ENCODE measurements around the gene TTF1. TPM values are rescaled to one million over a fixed set of nuclear protein-coding genes. Genes with fewer than 3 reads are reported as not detected.

The TTF1 gene, protein sequence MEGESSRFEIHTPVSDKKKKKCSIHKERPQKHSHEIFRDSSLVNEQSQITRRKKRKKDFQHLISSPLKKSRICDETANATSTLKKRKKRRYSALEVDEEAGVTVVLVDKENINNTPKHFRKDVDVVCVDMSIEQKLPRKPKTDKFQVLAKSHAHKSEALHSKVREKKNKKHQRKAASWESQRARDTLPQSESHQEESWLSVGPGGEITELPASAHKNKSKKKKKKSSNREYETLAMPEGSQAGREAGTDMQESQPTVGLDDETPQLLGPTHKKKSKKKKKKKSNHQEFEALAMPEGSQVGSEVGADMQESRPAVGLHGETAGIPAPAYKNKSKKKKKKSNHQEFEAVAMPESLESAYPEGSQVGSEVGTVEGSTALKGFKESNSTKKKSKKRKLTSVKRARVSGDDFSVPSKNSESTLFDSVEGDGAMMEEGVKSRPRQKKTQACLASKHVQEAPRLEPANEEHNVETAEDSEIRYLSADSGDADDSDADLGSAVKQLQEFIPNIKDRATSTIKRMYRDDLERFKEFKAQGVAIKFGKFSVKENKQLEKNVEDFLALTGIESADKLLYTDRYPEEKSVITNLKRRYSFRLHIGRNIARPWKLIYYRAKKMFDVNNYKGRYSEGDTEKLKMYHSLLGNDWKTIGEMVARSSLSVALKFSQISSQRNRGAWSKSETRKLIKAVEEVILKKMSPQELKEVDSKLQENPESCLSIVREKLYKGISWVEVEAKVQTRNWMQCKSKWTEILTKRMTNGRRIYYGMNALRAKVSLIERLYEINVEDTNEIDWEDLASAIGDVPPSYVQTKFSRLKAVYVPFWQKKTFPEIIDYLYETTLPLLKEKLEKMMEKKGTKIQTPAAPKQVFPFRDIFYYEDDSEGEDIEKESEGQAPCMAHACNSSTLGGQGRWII
- 15.7 TPM for total RNA-seq

GRCh38 chr9:132406554-132407122, at the start of gene TTF1:
TSS of gene TTF1 (minus strand) at chr9:132406840. CDS start at chr9:132402821, 4,019 bp downstream.

GRCh38 chr9:132409828-132410528, 3.3 kb upstream of the TTF1 start, which contains the start of gene CFAP77:
TSS of gene CFAP77 (plus strand) at chr9:132410211. CDS start at chr9:132410272, 61 bp downstream.

DNA sequence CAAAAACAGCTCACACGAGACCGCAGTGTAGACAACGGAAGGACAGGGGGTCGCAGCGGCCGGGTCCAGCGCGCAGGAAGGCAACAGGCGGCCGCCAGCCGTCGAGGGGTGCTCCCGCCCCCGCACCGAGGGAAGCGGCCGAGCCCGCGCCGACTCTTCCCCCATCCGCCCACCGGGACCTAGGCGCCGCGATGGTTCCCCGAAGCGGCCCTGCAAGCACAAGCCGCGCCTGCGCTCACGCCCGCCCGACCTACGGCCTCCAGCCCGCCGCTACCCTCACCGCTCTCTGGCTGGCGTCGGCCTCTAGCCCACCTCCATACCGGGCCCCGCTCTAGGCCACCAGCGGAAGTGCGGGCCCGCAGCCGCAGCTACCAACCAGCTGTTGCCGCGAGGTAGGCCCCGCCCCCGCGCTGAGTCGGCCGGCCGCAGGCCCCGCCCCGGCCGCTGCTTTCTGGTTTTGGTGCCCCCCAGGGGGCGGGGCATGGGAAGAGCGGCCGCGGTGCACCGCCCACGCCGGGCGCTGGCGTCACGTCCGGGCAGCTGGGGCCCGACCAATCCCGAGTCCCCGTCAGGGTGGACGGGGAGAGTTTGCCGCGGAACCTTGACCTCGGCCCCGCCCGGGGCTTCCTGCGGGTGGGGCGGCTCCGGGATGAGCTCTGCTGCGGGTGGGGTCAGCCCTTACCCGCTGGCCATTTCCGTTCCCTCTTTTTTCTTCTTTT, 51.8 kb downstream of the TTF1 start, which contains the start of gene SETX:
TSS of gene SETX (minus strand) at position 350 of the 719 bp plus-strand sequence. CDS start 5,558 bp downstream, outside the sequence.

Other genes with a start within 250 kb of the TTF1 start
- gene NTNG2, start 244.8 kb downstream of the TTF1 start, total RNA-seq = 34.3 TPM
- 97.5 TPM for gene SETX, start 51.9 kb downstream of the TTF1 start, total RNA-seq
- gene CFAP77, start 3.4 kb upstream of the TTF1 start, total RNA-seq = 0.66 TPM
- not detected for gene BARHL1, start 175.8 kb upstream of the TTF1 start, total RNA-seq